ENCODE measurements around the gene RASGRP1. TPM values are rescaled to one million over a fixed set of nuclear protein-coding genes. Genes with fewer than 3 reads are reported as not detected.

RASGRP1 gene
- total RNA-seq, 1 donor from 2014 or later, result 4.6 TPM

DNA sequence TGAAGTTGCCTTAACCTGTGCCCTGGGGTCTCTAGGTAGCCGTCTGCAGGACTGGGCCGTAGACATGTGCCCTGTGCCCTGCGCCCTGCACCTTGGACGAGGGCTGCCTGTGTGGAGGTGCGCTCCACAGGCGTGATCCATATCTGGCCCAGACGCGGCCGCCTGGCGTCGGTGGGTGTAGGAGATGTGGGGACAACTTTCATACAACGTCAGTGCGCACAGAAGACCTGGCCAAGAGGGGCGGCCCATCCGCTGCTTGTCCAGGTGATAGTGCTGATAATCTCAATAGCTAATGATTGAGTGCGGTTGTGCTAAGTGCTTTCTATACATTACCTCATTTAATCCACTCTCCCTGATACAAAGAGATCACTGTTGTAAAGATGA is 665 bp upstream of the RASGRP1 start:
- DNase-seq (ENCODE audit: low spot score), result no peak

DNA sequence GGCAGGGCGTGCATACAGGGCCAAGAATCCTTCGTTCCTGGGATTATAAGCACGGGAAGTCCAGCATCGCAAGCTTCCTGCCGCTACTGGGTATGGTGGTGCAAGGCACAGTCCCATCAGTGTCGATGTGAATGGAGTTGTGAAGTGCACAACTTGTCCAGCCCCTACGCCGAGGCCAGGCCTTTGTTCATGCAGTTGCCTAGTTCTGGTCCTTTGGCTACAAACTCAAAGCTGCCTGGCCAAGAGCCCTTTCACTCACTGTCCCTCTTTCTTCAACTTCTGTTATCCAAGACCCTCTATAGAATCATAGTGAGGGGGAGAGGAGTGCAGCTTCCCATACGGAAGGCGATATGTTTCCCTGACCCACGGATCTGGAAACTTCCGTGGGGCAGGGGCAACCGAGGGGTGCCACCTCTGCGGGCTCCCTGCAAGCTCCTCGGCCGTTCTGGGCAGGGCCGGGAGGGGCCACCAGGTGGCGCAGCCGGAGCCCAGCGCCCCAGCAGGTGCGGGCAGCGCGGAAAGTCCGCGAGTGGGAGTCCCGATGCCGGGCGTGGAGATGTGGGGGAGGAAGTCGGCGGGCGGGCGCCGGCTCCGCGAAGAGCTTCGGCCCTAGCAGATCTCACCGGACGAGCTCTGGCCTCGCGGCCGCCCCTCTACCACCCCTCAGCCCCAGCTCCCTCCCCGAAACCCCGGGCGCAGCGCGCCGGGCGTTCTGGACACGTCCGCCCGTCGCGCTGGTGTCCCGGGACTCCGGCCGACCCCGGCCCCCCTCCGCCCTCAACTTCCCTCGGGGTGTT is 693 bp downstream of the RASGRP1 start:
- peak; percentile 73 for DNase-seq (ENCODE audit: low spot score)

DNA sequence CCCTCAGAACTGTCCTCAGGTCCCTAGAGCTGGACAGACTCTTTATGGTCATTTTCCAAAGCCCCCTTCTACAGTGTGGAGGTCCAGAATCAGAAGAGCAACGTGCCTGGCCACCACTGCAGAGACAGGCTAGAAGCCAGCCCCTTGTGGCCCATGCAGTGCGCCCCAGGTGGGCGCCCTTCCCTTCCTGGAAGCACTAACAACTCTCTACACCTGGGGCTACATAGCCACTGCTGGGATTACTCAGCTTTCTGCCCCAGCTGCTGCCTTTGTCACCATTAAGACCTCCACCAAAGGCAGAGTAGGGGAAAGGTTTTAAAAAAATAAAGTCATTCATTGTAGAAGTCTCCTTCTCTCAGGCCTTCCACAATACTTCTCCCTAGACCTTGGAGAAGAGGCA is 2.3 kb downstream of the RASGRP1 start:
- no peak for DNase-seq (ENCODE audit: low spot score)

DNA sequence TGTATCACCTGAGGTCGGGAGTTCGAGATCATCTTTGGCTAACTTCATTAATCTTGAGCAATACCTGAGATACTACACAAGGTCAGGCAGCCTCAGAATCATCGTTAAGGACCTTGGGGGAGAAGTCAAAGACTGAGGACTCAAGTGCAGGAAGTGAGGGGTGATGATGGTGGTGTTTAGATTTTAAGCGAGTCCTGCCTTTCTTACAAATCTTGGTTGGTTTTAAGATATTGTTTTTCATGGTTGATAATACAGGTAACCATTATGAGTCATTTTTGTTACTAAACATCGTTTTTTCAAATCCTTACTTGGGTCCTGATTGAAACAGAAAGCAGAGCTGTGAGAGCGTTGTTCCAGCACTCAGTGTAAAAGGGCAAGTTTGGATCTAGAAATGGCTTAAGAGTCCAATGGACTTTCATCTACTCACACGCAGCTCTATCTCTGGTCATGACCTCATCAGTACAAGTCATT is 4.1 kb downstream of the RASGRP1 start:
- DNase-seq (ENCODE audit: low spot score), result no peak

DNA sequence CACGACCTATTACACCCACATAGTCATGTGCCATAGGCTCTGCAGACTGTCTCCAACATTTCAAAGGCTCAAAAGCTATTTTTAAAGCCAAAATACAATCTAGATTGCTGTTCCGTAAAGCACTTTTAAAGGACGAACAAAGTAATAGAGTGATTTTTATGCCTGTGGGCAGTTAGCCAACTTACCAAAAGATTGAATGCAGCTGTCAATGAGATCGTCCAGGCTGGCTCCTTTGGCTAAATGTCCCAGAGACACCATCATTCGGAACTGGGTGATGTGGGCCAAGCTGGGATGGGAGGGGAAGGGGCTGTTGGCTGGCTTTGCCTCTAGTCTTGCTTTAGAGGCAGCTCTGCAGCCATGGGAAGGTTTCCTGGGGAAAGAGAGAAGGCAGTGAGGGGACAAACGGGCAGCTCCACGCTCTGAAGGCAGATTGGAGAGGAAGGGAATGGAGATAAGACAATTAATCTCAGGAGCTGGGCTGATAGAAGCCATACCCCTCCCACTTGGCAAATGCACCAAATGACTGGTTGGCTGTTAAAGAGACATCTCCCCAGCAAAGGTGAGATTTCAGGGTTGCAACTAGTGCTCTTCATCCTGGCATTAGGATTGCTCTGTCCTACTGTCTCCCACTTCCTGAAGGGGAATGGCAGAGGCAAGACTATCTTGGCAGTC is 4.8 kb downstream of the RASGRP1 start:
- DNase-seq (ENCODE audit: low spot score), result no peak

DNA sequence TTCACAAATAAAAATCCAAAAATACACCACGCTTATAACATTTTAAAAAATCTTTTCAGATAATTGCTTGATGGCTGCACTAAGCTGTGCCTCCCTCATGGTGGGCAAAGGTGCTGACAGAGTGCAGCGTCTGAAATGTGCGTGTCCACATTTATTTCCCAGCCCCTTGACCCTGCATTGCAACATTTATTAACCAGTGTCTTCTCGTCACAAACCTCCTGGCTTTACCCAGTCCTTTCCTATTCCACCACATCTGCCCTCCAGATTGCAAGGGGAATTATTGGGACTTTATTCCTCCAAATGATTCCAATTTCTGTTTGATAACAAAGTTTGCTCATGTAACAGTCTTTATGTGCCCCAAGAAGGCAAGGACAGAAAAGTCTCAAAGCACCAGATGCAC is 5.5 kb downstream of the RASGRP1 start:
- no peak for DNase-seq (ENCODE audit: low spot score)

DNA sequence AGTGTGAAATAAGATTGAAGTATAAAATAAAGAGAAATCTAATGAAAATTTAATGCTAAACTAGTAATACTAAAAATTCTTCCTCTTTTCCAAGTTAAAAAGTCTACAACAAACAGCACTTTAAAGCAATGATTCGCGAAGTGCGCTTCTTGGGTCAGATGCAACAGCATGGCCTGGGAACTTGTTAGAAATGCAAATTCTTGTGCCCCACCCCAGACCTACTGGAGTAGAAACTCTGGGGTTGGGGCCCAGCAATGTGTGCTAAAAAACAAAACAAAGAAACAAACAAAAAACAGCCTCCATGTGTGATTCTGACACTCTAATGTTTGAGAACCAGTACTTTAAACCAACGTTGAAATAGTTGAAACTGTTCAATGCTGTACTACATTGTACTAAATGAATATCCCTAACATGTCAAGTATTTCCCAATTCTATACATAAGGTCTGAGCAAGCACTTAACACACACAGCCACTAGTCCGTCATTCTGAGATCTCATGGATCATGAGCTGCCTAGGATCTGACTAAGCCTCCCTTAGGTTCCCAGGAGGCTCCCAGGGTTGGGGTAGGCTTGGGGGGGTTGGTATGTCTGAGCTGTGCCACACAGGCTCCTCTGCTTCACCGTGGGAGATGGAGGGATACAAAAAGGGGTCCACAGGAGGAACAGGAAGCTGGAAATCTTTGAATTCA is 6.1 kb downstream of the RASGRP1 start:
- no peak for DNase-seq (ENCODE audit: low spot score)

DNA sequence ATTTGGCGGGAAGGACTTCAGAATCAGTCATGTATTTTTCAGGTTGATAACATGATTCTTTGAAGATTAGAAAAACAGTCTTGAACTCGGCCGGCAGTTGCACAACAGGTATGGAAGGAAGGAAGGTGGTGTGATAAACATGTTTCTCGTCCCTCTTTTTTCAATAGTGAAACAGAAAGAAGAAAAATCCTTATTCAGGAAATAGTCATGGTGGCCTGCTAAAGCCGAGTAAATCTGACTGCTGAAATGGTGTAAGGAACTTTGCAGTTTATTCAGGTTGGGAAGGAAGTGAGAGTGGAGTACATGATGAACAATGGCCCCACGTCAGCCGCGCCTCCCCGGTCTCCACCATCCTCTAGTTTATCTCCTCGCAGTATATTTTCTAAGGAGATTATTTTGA is 6.7 kb downstream of the RASGRP1 start:
- no peak for DNase-seq (ENCODE audit: low spot score)

DNA sequence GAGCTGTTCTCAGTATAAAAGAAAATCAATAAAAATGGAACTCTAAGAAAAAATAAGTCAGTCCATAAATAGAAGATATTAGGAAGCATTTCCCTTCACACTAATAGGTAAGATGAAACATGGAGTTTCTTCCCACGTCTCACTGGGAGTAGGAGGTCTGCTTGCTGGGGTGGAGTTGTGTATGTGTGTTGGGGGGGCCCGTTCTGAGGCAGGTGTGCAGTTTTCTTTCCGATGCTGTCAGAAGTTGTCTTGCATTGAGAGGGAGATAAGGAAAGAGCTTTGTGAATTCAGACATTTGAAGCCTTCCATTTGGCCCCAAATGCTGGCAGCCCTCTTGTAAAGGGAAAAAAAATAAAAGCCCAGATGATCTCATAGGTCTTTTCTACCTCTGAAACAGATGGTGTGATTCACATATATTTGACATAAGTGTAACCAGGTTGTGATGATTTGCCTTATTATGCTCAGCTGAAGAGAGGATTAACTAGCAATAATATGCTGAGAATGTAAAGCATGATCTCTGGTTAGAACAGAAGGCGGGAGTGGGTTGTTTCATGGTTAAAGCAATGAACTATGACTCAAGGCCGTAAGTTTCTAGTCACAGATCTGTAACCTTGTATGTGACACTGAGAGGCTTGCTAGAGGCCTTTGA is 8.8 kb downstream of the RASGRP1 start:
- no peak for DNase-seq (ENCODE audit: low spot score)

DNA sequence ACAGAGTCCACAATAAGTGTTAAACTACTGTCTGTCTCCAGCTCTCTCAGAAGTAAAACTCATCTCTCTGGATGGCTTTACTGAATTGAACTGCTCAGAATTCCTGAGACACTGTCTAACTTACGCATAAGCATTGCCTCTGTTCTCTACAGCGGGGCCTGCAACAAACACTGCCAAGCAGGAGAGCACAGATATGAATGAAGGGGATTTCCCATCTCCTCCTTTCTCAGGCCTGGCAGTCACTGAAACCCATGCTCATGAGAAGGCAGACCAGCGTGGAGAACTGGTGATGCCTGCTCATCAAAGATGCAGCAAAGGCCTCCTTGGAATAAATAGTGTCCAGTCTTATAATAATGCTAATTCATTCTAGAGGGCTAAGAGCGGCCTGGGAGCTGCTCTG is 10.3 kb downstream of the RASGRP1 start:
- DNase-seq (ENCODE audit: low spot score), result no peak

DNA sequence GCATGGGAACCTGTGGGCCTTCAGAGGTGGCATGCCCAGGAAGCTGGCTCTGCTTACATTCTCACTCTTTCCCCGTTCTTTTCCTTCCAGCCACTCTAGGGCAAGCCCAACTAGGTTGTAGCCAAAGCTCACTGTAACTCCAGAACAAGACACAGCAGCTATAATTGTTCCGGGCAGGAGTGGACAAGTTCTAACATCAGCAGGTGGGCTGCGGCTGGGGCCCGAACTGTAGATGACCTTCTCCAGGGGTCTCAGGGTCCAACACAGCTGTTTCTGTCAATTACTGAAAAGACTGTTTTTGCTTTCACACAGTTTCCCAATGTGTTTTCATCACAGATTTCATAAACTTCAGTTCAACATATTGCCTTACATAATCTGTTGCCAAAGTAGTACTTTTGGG is 11.5 kb downstream of the RASGRP1 start:
- DNase-seq (ENCODE audit: low spot score), result no peak

DNA sequence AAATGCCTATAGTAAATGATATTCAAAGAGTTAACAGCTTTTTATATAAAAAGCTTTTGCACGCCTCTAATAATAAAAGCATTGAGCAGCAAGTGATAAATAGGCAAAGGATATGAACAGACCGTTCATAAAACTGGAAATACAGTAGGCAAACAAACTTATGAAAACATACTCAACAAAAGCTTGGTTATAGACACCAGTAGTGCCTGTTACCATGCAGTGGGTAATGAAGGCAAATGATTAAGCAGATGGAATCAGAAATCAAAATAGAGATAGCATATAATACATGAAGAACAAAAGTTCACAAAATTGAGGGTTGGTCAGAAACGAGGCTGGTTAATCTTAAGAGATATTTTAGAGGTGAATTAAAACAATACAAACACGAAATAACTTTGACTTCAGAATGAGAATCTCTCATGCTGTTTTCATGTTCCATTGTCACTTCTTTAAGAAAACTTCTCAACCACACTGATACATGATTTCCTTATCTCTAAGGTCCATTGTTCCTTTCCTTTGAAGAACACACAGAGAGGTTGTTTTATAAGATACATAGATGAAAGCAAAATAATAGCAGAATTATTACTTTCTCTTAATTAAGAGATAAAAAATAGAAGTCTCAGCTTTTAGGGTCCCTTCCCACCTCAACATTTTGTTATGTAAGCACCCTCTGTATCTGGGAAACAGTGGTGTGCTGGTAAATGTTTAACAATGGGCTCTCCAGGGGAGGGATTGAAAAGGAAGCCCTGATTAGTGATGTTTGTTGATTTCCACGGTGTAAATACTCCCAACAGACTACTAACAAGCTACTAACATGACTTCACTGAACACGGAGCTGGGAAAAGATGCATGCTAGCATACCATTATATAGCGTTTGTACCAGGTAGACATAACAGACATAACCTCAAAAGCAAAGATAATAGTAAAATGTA is 12.6 kb downstream of the RASGRP1 start:
- no peak for DNase-seq (ENCODE audit: low spot score)

DNA sequence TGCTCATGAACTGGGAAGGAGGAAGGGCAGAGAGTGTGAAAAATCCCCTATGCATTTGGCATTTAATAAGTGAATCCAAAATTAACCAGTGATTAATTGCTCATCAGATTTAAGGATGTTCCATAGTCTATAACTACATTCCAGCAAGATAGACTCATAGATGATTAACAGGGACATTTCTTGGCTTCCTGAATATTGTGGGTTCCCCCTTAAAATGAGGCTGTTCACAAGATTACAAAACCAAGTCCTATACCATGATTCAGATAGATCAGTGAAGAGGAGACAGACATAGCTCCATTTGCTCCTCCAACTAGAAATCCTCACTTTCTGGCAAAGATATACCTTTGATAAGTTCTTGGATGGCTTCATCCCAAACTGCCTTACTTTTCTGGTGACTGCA is 15.4 kb downstream of the RASGRP1 start:
- no peak for DNase-seq (ENCODE audit: low spot score)

DNA sequence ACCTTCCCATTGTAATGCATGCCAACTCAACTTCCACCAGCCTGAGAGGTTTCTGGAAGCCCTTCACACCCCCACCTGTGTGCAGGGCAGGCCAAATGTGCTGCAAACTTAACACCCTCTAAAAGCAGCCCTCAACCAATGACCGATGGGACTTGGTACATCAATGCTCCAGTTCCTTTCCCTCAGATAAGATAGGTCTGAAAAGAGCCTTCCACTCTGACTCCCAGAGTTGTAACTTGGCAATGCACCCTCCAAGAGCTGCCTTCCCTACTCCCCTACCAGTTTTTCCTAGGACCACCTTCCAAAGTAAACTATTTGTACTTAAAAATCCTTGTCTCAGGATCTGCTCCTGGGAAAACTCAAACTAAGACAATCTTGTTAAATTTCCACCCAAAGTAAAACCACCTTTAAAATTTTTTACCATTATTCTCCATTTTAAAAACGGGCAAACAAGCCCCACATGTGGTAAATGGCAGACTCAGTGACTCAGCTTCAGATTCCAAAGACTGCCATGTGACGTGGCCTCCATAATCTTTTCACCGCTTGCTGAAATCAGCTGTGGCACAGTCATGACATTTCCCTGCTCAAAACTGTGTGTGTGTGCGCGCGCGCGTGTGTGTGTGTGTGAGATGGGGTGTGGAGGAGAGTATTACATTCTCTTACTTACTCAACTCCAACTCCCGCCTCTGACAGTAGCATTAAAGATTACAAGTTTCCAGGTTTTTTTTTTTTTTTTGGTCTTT is 17.2 kb downstream of the RASGRP1 start:
- DNase-seq (ENCODE audit: low spot score), result no peak

DNA sequence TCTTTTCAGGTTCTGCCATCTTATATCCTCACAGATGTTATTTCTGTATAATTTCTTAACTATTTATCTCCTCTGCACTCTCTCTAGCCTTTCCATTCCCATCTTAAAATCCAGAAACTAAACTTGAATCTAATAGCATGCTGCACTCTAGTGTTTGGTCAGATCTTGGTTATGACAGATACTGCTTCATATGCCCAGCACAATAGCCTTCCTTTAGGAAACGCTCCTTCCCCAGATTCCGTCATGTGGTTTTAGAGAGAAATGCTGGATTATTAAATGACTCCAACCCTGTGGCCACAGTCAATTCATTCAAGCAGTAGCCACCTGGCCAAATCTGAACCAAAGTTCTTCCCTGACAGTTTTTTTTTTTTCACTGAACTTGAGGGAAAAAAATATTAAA is 19.4 kb downstream of the RASGRP1 start:
- no peak for DNase-seq (ENCODE audit: low spot score)

DNA sequence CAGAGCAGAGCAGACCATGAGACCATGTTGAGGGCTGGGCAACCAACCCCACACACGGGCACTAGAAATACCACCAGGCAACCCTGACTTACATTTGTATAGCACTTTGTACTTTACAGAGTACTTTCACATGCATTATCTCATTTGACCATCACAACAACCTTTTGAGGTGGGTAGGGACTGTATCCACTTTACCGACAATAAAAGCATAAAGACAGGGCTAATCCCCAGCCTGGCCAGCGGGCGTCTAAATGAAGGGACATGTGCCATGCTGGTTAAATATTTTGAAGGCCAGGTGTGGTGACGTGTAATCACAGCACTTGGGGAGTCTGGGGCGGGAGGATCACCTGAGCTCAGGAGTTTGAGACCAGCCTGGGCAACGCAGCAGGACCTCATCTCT is 23.6 kb downstream of the RASGRP1 start:
- DNase-seq (ENCODE audit: low spot score), result no peak

DNA sequence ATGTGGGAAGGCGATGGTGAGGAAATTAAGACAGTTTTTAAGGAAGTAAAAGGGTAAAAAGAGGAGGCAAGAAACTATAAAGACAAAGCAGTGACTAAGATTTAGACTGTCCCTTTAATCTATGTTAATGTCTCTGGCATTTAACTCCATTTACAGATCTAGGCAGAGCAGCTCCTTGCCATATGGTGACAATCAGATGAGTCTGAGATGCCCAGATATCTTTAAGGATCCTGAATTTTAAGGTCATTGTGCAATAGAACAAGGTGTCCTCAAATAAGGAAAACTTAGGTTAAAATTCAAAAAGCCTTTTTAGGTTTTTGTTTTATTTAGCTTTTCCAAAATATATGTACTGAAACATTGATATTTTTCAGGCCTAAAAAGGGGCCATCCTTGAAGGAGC is 24.1 kb downstream of the RASGRP1 start:
- no peak for DNase-seq (ENCODE audit: low spot score)

DNA sequence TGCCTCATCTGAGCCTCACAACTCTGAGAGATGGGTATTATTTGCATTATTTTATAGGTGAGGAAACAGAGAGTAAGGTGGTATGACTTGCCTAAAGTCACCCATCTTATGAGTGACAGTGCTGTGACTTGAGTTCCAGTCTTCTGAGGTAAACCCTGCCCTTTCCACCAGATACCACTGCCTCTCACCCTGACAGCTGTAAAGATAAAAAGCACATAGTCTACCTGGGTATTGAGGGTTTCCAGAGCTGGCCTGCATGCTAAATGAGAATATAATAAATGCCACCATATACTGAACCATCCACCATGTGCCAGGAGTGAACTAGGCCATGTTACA is 25.6 kb downstream of the RASGRP1 start:
- DNase-seq (ENCODE audit: low spot score), result no peak

DNA sequence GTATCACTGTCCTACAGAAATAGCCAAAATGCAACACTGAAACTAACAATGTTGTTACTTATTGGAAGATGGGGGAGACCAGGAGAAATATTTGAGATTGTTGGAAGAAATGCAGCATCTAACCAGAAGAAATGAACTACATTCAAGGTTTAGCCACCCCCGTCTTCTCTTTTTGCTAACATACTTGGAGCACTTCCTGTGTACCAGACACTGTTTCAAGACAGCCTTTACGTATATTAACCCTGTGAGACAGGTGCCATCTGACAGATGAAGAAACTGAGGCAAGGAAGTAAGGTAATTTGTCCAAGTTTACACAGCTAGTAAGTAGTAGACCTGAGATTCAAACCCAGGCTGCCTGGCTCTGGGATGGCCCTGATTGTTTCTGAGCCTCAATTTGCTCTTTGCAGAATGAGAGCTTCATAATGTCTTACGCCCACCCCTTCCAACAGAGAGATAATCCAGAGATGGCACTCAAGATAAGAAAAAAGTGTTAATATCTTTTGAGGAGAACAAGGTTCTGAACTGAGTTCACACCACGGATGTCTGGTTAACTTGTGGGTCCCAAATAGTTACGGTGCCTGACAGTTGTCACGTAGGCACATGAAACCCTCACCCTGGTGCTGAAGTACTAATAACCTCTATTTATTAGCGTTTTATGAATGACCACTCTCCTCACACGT is 26.1 kb downstream of the RASGRP1 start:
- DNase-seq (ENCODE audit: low spot score), result no peak

DNA sequence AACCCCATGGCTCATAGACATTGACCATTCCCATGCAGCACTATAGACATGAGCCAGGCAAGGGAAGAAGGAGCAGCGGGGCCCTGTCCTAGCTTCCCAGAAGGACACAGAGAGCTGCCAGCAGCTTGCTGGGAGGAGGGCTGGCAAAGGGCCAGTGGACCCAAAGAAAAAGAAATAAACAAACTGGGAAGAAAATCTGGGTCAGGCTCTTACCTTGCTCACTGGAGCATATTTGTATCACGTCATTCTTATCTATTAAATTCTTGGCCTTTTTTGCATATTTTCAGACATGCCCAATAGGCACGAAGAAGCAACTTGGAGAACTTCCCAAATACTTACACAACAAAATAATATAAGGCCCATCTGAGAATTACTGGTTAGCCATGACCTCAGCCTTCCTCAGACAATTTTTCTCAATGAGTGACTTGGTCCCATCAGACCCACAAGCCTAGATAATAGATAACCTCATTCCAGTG is 28.4 kb downstream of the RASGRP1 start:
- no peak for DNase-seq (ENCODE audit: low spot score)

Measured in mucosa of gallbladder (tissue), 1 donor.